Measurements from ENCODE around the gene KLK15.
"Not testable (repeated sequence)": the region's sequence is repeated elsewhere in the genome, so short reads cannot be mapped to it uniquely, and the experiment has no call there.

Gene KLK15

GRCh38 chr19:50794876-50795663 is 38.3 kb downstream of the KLK15 start:
- no peak for DNase-seq

- no peak for DNase-seq
Measured at GRCh38 chr19:50794074-50794875, 39.1 kb downstream of the KLK15 start.

GRCh38 chr19:50793558-50794065 is 39.8 kb downstream of the KLK15 start:
- DNase-seq = no peak

- no peak for DNase-seq
Measured at GRCh38 chr19:50792272-50793250, 40.8 kb downstream of the KLK15 start.

- no peak for DNase-seq
Measured at GRCh38 chr19:50791594-50792271, 41.6 kb downstream of the KLK15 start.

- no peak for DNase-seq
Measured at GRCh38 chr19:50790922-50791467, 42.4 kb downstream of the KLK15 start.

- no peak for DNase-seq
Measured at GRCh38 chr19:50790396-50790795, 43.0 kb downstream of the KLK15 start, which contains the start of gene ACP4. Gene ACP4, plus strand, starts transcription at chr19:50790415. Its CDS starts 0 bp downstream, at chr19:50790415.

- DNase-seq = no peak
Measured at GRCh38 chr19:50785329-50785728, 48.0 kb downstream of the KLK15 start.

- no peak for DNase-seq
Measured at GRCh38 chr19:50784710-50785109, 48.7 kb downstream of the KLK15 start.

- DNase-seq = not testable (repeated sequence)
Measured at GRCh38 chr19:50783848-50784152, 49.6 kb downstream of the KLK15 start.

- no peak for DNase-seq
Measured at GRCh38 chr19:50780753-50781435, 52.5 kb downstream of the KLK15 start.

GRCh38 chr19:50779504-50780457 is 53.6 kb downstream of the KLK15 start:
- no peak for DNase-seq

- no peak for DNase-seq
Measured at GRCh38 chr19:50778906-50779430, 54.4 kb downstream of the KLK15 start.

GRCh38 chr19:50777830-50778303 is 55.5 kb downstream of the KLK15 start:
- no peak for DNase-seq

- DNase-seq = no peak
Measured at GRCh38 chr19:50777261-50777660, 56.1 kb downstream of the KLK15 start.

GRCh38 chr19:50776131-50776530 is 57.2 kb downstream of the KLK15 start:
- no peak for DNase-seq
